HG02678 (cell line): ENCODE data around the gene AK6.
"Not testable (repeated sequence)": the region's sequence is repeated elsewhere in the genome, so short reads cannot be mapped to it uniquely, and the experiment has no call there.

Experiments used
- ATAC-seq: cut with Tn5 transposase; IDR thresholded peaks from one replicate; pipeline ENCODE4 v1.9.1; 2021; ENCODE audit warnings: mild to moderate bottlenecking, moderate library complexity; ENCODE audit not compliant: unreplicated experiment

The AK6 gene

GRCh38 chr5:69369340-69370121 is at the start of gene AK6, which contains the start of the genes RAD17 and TAF9:
Gene AK6, minus strand, starts transcription at chr5:69369520. Its CDS starts 30 bp downstream, at chr5:69369490.
Gene RAD17, plus strand, starts transcription at chr5:69369818. Its CDS starts 2,391 bp downstream, at chr5:69372209.
Gene TAF9, minus strand, starts transcription at chr5:69369520. Its CDS starts 3,783 bp downstream, at chr5:69365737.
- ATAC-seq = peak; percentile 91

- no peak for ATAC-seq
Observed at GRCh38 chr5:69418554-69418953, 49.2 kb upstream of the AK6 start.

- no peak for ATAC-seq
Observed at GRCh38 chr5:69416699-69417098, 47.4 kb upstream of the AK6 start.

- no peak for ATAC-seq
Observed at GRCh38 chr5:69416180-69416579, 46.9 kb upstream of the AK6 start.

GRCh38 chr5:69415584-69415958 is 46.3 kb upstream of the AK6 start:
- no peak for ATAC-seq

GRCh38 chr5:69414885-69415583 is 45.7 kb upstream of the AK6 start, which contains the start of gene MARVELD2:
Gene MARVELD2, plus strand, starts transcription at chr5:69415116. Its CDS starts 4,270 bp downstream, at chr5:69419386.
- ATAC-seq = peak; percentile 69

- no peak for ATAC-seq
Observed at GRCh38 chr5:69404659-69405330, 35.5 kb upstream of the AK6 start.

GRCh38 chr5:69378376-69378775 is 9.1 kb upstream of the AK6 start:
- no peak for ATAC-seq

- peak; percentile 74 for ATAC-seq
Observed at GRCh38 chr5:69374911-69375446, 5.7 kb upstream of the AK6 start.

- ATAC-seq = no peak
Observed at GRCh38 chr5:69372394-69372793, 3.1 kb upstream of the AK6 start.

- not testable (repeated sequence) for ATAC-seq
Observed at GRCh38 chr5:69370335-69370734, 1.0 kb upstream of the AK6 start.

- ATAC-seq = no peak
Observed at GRCh38 chr5:69368458-69369339, 621 bp downstream of the AK6 start.

- ATAC-seq = no peak
Observed at GRCh38 chr5:69367697-69368279, 1.5 kb downstream of the AK6 start.

GRCh38 chr5:69364850-69365249 is 4.5 kb downstream of the AK6 start:
- no peak for ATAC-seq

- ATAC-seq = no peak
Observed at GRCh38 chr5:69364414-69364813, 4.9 kb downstream of the AK6 start.

GRCh38 chr5:69360442-69360841 is 8.9 kb downstream of the AK6 start:
- no peak for ATAC-seq

- no peak for ATAC-seq
Observed at GRCh38 chr5:69359699-69360098, 9.6 kb downstream of the AK6 start.

GRCh38 chr5:69350664-69351063 is 18.7 kb downstream of the AK6 start:
- no peak for ATAC-seq

- ATAC-seq = no peak
Observed at GRCh38 chr5:69343083-69343482, 26.2 kb downstream of the AK6 start.
